DND-41 (cell line): Measurements from ENCODE around the gene RNF14.

Experiments used
- ATAC-seq: fragments of 200-7000 bp; cut with Tn5 transposase; 3 replicates; pipeline ENCODE4 v1.9.1; 2021; ENCODE audit warnings: low read depth; ENCODE audit not compliant: insufficient read depth
- DNase-seq: peaks from one replicate; pipeline ENCODE4 v3.0.0-alpha.2; 2020
- H2AFZ ChIP-seq: 2 replicates; pipeline ENCODE4 v1.6.0; 2012; ENCODE audit warnings: low read depth, low read length
- H3K27ac ChIP-seq: 2 replicates; pipeline ENCODE4 v1.5.1; 2012; ENCODE audit warnings: low read length, inconsistent platforms
- H3K27me3 ChIP-seq: fragments of 200-600 bp; sonication (generic); 2 replicates; pipeline ENCODE4 v1.6.0; 2012; ENCODE audit warnings: low read length, mild to moderate bottlenecking, inconsistent platforms; ENCODE audit not compliant: insufficient read depth, poor library complexity
- H3K36me3 ChIP-seq: 2 replicates; pipeline ENCODE4 v1.5.1; 2012; ENCODE audit warnings: low read length, inconsistent platforms; ENCODE audit not compliant: insufficient read depth
- H3K4me1 ChIP-seq: 2 replicates; pipeline ENCODE4 v1.5.1; 2012; ENCODE audit warnings: mild to moderate bottlenecking, low read length; ENCODE audit not compliant: insufficient read depth
- H3K4me2 ChIP-seq: 2 replicates; pipeline ENCODE4 v1.6.0; 2012; ENCODE audit warnings: mild to moderate bottlenecking, moderate library complexity, low read length, inconsistent platforms; ENCODE audit not compliant: insufficient read depth
- H3K4me3 ChIP-seq, 2 experiments: fragments of 200-600 bp in 1 of 2; shearing (Covaris generic) in 1 of 2; 2 replicates each; pipeline ENCODE4 v1.5.1; 2012 to 2016; ENCODE audit warnings: inconsistent platforms in 2 of 2, low read length in 2 of 2, mild to moderate bottlenecking in 2 of 2, low read depth in 1 of 2, moderate library complexity in 1 of 2
- H3K79me2 ChIP-seq: 2 replicates; pipeline ENCODE4 v1.6.0; 2012; ENCODE audit warnings: low read length, inconsistent platforms; ENCODE audit not compliant: insufficient read depth
- H3K9ac ChIP-seq: 2 replicates; pipeline ENCODE4 v1.6.0; 2012; ENCODE audit warnings: low read depth, mild to moderate bottlenecking, inconsistent platforms, low read length, moderate library complexity
- H3K9me3 ChIP-seq: 2 replicates; pipeline ENCODE4 v1.5.1; 2012; ENCODE audit warnings: low read length, moderate library complexity, mild to moderate bottlenecking, inconsistent platforms; ENCODE audit not compliant: insufficient read depth, severe bottlenecking
- H4K20me1 ChIP-seq: 2 replicates; pipeline ENCODE4 v1.6.0; 2012; ENCODE audit warnings: low read length; ENCODE audit not compliant: insufficient read depth
- CTCF ChIP-seq: IDR thresholded peaks from 2 replicates; pipeline ENCODE4 v1.5.1; 2012; ENCODE audit warnings: borderline replicate concordance, low read length, moderate library complexity, mild to moderate bottlenecking; ENCODE audit not compliant: poor library complexity, severe bottlenecking; ENCODE audit errors: extremely low read depth
- EZH2 ChIP-seq: IDR thresholded peaks from 3 replicates; pipeline ENCODE4 v1.6.1; 2012; ENCODE audit warnings: borderline replicate concordance, low read depth, mild to moderate bottlenecking, moderate library complexity, low read length, inconsistent platforms; ENCODE audit not compliant: severe bottlenecking

The RNF14 gene

GRCh38 chr5:142038735-142039134 lies 69.8 kb downstream of the RNF14 start:
- no peak for ATAC-seq
- Histone ChIP-seq H3K4me2 (no peak overlapping the region), H3K79me2 (no peaks in the 10 kb centered on the region), H3K9ac (no peak overlapping the region), H3K36me3 (no peaks in the 10 kb centered on the region), H3K9me3 (no peaks in the 10 kb centered on the region), H3K4me1 (no peaks in the 10 kb centered on the region), H2AFZ (no peak overlapping the region), H3K27me3 (no peaks in the 10 kb centered on the region), H3K4me3 (no peak overlapping the region), H4K20me1 (no peaks in the 10 kb centered on the region), H3K27ac (no peak overlapping the region)
- no peak for TF ChIP-seq CTCF
- no peak for TF ChIP-seq EZH2
- no peak for DNase-seq
